HuH-7 (cell line): ENCODE data around the gene IL22RA2.
"Not testable (repeated sequence)": the region's sequence is repeated elsewhere in the genome, so short reads cannot be mapped to it uniquely, and the experiment has no call there.

Experiments used
- DNase-seq: peaks from one replicate; pipeline ENCODE4 v3.0.0; 2011; ENCODE audit warnings: low spot score

IL22RA2 gene

GRCh38 chr6:137122612-137123011, 50.8 kb downstream of the IL22RA2 start:
- DNase-seq = no peak

GRCh38 chr6:137121401-137121997, 51.9 kb downstream of the IL22RA2 start:
- DNase-seq = no peak

- no peak for DNase-seq
These were observed 52.7 kb downstream of the IL22RA2 start for GRCh38 chr6:137120748-137121147.

GRCh38 chr6:137119196-137120104, 54.0 kb downstream of the IL22RA2 start:
- no peak for DNase-seq

GRCh38 chr6:137117581-137117980, 55.9 kb downstream of the IL22RA2 start:
- DNase-seq = no peak

- DNase-seq = no peak
These were observed 56.6 kb downstream of the IL22RA2 start for GRCh38 chr6:137116807-137117206.

- DNase-seq = no peak
These were observed 57.8 kb downstream of the IL22RA2 start for GRCh38 chr6:137115658-137116057.

GRCh38 chr6:137112067-137112355, 61.4 kb downstream of the IL22RA2 start:
- no peak for DNase-seq

- no peak for DNase-seq
These were observed 62.0 kb downstream of the IL22RA2 start for GRCh38 chr6:137111296-137112066.

- DNase-seq = no peak
These were observed 65.7 kb downstream of the IL22RA2 start for GRCh38 chr6:137107767-137108105.

- not testable (repeated sequence) for DNase-seq
These were observed 66.2 kb downstream of the IL22RA2 start for GRCh38 chr6:137107047-137107766.

- no peak for DNase-seq
These were observed 67.3 kb downstream of the IL22RA2 start for GRCh38 chr6:137106183-137106582.

- no peak for DNase-seq
These were observed 68.1 kb downstream of the IL22RA2 start for GRCh38 chr6:137105375-137105774.

- DNase-seq = no peak
These were observed 68.5 kb downstream of the IL22RA2 start for GRCh38 chr6:137104926-137105325.

- DNase-seq = no peak
These were observed 70.5 kb downstream of the IL22RA2 start for GRCh38 chr6:137102851-137103492.

GRCh38 chr6:137102050-137102848, 71.2 kb downstream of the IL22RA2 start:
- no peak for DNase-seq

GRCh38 chr6:137099689-137100403, 73.6 kb downstream of the IL22RA2 start:
- no peak for DNase-seq

GRCh38 chr6:137097526-137097925, 75.9 kb downstream of the IL22RA2 start:
- no peak for DNase-seq

- no peak for DNase-seq
These were observed 76.4 kb downstream of the IL22RA2 start for GRCh38 chr6:137097057-137097456.

- DNase-seq = no peak
These were observed 77.7 kb downstream of the IL22RA2 start for GRCh38 chr6:137095651-137096238.
